GM13976 (cell line): ENCODE results near the gene CYB5R2.

ENCODE experiments used
- DNase-seq: peaks from one replicate; pipeline ENCODE4 v3.0.0; 2012; ENCODE audit warnings: low spot score
- in situ Hi-C: fragments of 300-500 bp; cut with MboI; formaldehyde crosslinking; loops from one replicate; pipeline ENCODE4 v1.12.0; 2022; ENCODE audit warnings: low sequenced_read_pairs, mixed read lengths, inconsistent platforms; ENCODE audit not compliant: unreplicated experiment
- TF ChIP-seq, protein P1 (sequence below): IDR thresholded peaks from 2 replicates; pipeline ENCODE4 v1.5.1; 2012; ENCODE audit warnings: borderline replicate concordance, mild to moderate bottlenecking; ENCODE audit not compliant: insufficient read depth; ENCODE audit errors: extremely low read depth, missing control alignments, control extremely low read depth

Gene CYB5R2

DNA sequence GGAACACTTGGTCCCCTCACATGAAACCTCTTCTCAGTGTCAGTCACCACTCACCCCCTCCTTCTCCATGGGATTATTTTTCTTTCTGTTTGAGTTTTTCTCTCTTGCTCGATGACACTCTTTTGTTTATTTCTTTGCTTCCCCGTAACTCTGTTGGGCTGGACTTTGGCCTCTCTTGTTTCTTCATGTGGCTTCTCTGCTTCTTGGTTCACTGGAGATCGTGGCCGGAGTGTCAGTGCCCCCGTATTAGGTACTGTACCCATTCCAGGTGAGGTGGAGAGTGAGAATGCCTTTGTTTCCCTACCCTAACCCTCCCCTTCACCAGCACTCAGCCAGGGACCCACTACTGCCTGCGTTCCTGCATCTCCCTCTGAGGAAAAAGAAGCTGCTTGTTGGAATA, 32.5 kb downstream of the CYB5R2 start:
- TF ChIP-seq, protein P1, sequence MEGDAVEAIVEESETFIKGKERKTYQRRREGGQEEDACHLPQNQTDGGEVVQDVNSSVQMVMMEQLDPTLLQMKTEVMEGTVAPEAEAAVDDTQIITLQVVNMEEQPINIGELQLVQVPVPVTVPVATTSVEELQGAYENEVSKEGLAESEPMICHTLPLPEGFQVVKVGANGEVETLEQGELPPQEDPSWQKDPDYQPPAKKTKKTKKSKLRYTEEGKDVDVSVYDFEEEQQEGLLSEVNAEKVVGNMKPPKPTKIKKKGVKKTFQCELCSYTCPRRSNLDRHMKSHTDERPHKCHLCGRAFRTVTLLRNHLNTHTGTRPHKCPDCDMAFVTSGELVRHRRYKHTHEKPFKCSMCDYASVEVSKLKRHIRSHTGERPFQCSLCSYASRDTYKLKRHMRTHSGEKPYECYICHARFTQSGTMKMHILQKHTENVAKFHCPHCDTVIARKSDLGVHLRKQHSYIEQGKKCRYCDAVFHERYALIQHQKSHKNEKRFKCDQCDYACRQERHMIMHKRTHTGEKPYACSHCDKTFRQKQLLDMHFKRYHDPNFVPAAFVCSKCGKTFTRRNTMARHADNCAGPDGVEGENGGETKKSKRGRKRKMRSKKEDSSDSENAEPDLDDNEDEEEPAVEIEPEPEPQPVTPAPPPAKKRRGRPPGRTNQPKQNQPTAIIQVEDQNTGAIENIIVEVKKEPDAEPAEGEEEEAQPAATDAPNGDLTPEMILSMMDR, result no peak
- in situ Hi-C loops, result no loop called here
- DNase-seq, result no peak

DNA sequence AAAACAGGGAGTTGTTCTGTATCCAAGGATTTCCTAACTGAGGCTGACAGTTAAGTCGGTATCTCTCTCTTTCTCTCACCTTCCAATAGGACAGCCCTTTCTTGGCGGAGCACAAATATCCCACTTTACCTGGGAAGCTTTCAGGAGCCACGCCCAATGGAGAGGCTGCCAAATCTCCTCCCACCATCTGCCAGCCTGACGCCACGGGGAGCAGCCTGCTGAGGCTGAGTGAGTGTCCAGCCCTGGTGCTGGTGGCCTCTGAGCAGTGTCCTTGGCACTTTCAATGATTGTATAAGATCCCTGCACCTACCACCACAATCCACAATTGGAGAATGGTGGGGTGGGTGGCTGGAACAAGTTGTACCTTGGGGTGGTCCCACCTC, 33.7 kb downstream of the CYB5R2 start:
- in situ Hi-C loops, result no loop called here
- DNase-seq, result no peak
- TF ChIP-seq, protein P1, result no peak

DNA sequence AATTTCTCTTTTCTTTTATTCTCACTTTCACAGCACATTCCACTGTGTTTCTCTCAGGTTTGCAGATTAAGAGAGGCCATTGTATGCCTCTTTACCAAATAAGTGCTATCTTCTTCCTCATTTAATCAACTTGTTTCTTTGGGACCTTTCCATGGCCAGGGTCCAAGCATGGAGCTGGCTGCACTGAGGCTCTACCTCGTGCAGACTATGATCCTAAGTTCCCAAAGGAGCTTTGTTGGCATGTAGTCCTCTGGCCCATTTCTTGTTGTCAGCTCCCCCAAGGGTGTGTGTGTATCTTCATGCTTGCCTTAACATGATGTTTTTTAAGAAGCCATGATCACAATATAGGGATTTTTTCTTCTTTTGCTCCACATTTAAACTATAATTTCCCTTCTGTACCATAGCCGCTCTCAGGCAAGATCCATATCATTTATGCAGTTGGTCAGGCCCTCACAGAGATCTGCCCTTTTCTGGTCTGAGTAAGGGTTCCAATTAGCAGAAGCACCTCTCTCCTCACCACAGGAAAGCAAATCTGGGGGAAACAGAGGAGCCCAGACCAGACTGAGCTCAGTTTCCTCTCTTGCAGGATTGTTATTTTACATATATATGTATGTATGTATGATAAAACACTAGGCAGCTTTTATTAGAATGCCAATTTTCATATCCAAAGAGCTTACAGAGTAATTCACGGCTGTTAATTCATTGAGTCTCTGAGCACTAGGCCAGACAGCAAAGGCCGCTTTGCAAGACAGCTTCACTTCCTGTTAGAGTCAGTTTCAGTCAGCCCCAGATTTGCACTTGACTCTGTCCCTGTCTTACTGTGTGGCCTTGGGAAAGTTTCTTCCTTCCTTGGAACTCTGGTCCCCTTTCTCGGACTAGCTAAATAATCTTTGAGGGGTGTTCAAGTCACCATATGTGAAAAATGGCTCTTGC, 34.3 kb downstream of the CYB5R2 start:
- in situ Hi-C loops, result no loop called here
- TF ChIP-seq, protein P1, result no peak
- no peak for DNase-seq

DNA sequence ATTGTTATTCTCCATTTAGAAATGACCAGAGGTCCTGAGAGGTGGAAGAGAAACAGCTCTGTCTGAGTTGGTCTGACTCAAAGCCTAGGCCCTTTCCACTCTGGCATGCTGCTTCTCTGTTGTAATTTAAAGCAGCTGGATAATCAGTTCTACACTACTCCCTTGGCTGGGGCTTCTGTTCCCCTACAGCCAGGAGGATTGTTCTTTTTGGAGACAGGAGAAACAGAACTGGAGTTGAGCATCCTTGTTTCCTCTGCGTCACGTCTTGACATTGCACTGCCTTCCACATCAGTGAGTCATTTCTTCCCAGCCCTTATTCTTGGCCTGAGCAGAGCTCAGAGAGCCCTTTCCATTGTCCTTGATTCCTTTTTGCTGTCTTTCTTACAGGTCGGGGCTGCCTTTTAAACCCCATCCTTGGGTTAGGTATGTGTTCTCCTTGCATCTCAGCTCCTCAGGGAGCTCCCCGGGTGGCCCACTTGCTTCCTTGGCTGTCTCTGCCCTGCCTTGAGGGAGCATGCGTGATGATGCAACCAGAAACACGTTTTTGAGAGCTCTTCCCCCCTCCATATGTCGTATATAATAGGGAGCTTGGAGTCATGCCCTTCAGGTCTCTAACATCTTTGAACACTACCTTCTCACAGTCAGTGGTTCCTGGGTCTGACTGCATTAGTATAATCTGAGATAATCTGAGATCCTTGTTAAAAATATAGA, 35.7 kb downstream of the CYB5R2 start:
- TF ChIP-seq, protein P1, result no peak
- in situ Hi-C loops, result no loop called here
- no peak for DNase-seq

DNA sequence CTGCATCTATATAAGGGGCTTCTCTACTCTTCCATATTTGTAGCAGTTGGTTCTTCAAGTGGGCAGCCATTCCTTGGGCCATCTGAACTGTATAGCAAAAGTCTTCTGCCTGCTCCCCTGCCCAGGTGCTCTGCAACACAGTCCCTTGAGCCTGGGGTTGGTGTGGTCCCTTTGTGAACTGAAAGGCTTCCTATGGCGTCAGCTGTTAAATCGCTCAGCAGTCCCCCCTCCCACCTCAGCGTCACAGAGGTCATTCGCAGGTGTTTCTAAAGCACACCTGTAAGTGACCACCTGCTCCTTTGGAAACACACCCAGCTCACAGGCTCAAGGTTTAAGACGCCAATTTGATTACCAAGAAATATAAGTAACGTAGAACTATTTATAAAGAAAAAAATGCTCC, 37.0 kb downstream of the CYB5R2 start:
- in situ Hi-C loops, result no loop called here
- DNase-seq, result no peak
- TF ChIP-seq, protein P1, result no peak

DNA sequence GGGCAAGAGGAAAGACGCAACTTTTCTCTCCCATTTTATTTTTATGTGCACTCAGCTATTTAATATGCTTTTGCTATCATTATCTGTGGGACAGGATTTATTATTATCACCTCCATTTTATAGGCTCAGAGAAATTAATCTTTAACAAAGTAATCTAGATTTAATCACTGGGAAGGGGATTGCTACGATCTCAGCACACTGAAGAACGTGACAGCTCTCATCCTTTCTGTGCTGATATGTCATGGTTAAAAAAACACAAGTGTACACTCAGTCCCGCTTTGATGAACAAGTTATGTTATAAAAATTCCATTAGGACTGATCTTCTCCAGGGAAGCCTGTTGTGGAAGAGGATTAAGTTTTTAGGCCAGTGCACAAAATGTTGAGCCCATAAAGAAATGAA, 37.6 kb downstream of the CYB5R2 start:
- in situ Hi-C loops, result no loop called here
- TF ChIP-seq, protein P1, result no peak
- DNase-seq, result no peak
